GM12878 (cell line): ENCODE results near the gene FGD5.

Source experiments
- ATF2 ChIP-seq: IDR thresholded peaks from 2 replicates; pipeline ENCODE4 v1.6.1; 2012; ENCODE audit warnings: low read length, inconsistent platforms
- CEBPB ChIP-seq, 2 experiments: fragments of 150-350 bp in 1 of 2; IDR thresholded peaks; 2 replicates each; pipeline ENCODE4 v1.6.1; 2012 to 2014; ENCODE audit warnings: low read depth in 2 of 2, low read length in 2 of 2, borderline replicate concordance in 1 of 2, inconsistent platforms in 1 of 2
- EGR1 ChIP-seq, 2 experiments: IDR thresholded peaks; 1 replicate in 1 of 2; 2 replicates in 1 of 2; pipeline ENCODE4 v1.6.1; 2011 to 2012; ENCODE audit warnings: low read depth in 2 of 2, low read length in 2 of 2, borderline replicate concordance in 1 of 2, mild to moderate bottlenecking in 1 of 2, moderate library complexity in 1 of 2
- EP300 ChIP-seq, 2 experiments: fragments of 150-350 bp in 1 of 2; IDR thresholded peaks; 2 replicates each; pipeline ENCODE4 v1.6.1; 2011 to 2012; ENCODE audit warnings: low read depth in 2 of 2, low read length in 2 of 2, borderline replicate concordance in 1 of 2, improper control_type of control experiment in 1 of 2, inconsistent platforms in 1 of 2; ENCODE audit not compliant: control insufficient read depth in 1 of 2
- EZH2 ChIP-seq: IDR thresholded peaks from 2 replicates; pipeline ENCODE4 v1.6.1; 2012; ENCODE audit warnings: low read depth, mild to moderate bottlenecking, control low read depth, inconsistent platforms, low read length, borderline replicate concordance; ENCODE audit not compliant: control insufficient read depth
- POLR2A ChIP-seq: IDR thresholded peaks from 2 replicates; pipeline ENCODE4 v1.6.1; 2011; ENCODE audit warnings: low read depth, mild to moderate bottlenecking, low read length
- POLR2AphosphoS2 ChIP-seq: IDR thresholded peaks from 2 replicates; pipeline ENCODE4 v1.6.1; 2011; ENCODE audit warnings: low read depth, mild to moderate bottlenecking, low read length, improper control_type of control experiment, moderate library complexity
- POLR2AphosphoS5 ChIP-seq: IDR thresholded peaks from 2 replicates; pipeline ENCODE4 v1.6.1; 2011; ENCODE audit warnings: mild to moderate bottlenecking, low read length, inconsistent platforms
- SIN3A ChIP-seq: IDR thresholded peaks from 2 replicates; pipeline ENCODE4 v1.6.1; 2012; ENCODE audit warnings: low read depth, low read length, improper control_type of control experiment
- SRF ChIP-seq, 2 experiments: IDR thresholded peaks; 2 replicates each; pipeline ENCODE4 v1.6.1; 2011; ENCODE audit warnings: low read depth in 2 of 2, low read length in 2 of 2, mild to moderate bottlenecking in 1 of 2, moderate library complexity in 1 of 2
- ZNF24 ChIP-seq: fragments of 450-650 bp; IDR thresholded peaks from 2 replicates; pipeline ENCODE4 v1.6.1; 2017; ENCODE audit warnings: antibody characterized with exemption, mild to moderate bottlenecking
- TF ChIP-seq, protein P1 (sequence below), 3 experiments: IDR thresholded peaks in 2 of 3; conservative IDR thresholded peaks in 1 of 3; 2 replicates each; pipeline ENCODE4 v1.5.1; 2011; ENCODE audit warnings: low read depth in 3 of 3, low read length in 3 of 3, mild to moderate bottlenecking in 3 of 3, control low read depth in 2 of 3, moderate library complexity in 2 of 3, inconsistent platforms in 1 of 3, mixed read lengths in 1 of 3; ENCODE audit not compliant: control insufficient read depth in 2 of 3, insufficient read depth in 1 of 3; ENCODE audit errors: extremely low read depth in 1 of 3

- TF ChIP-seq, protein P1, sequence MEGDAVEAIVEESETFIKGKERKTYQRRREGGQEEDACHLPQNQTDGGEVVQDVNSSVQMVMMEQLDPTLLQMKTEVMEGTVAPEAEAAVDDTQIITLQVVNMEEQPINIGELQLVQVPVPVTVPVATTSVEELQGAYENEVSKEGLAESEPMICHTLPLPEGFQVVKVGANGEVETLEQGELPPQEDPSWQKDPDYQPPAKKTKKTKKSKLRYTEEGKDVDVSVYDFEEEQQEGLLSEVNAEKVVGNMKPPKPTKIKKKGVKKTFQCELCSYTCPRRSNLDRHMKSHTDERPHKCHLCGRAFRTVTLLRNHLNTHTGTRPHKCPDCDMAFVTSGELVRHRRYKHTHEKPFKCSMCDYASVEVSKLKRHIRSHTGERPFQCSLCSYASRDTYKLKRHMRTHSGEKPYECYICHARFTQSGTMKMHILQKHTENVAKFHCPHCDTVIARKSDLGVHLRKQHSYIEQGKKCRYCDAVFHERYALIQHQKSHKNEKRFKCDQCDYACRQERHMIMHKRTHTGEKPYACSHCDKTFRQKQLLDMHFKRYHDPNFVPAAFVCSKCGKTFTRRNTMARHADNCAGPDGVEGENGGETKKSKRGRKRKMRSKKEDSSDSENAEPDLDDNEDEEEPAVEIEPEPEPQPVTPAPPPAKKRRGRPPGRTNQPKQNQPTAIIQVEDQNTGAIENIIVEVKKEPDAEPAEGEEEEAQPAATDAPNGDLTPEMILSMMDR (IDR thresholded peaks at IDR 0.05 in 2 of 3, conservative IDR thresholded peaks at IDR 0.05 in 1 of 3; ENCODE audit: control insufficient read depth in 2 of 3, extremely low read depth in 1 of 3, insufficient read depth in 1 of 3, low read depth in 3 of 3, low read length in 3 of 3): no peak
- TF ChIP-seq EGR1 (IDR thresholded peaks at IDR 0.05; ENCODE audit: borderline replicate concordance in 1 of 2, low read depth in 2 of 2, low read length in 2 of 2): no peak
- no peak for TF ChIP-seq EZH2
- no peak for TF ChIP-seq ATF2
- no peak for TF ChIP-seq EP300 (IDR thresholded peaks at IDR 0.05; ENCODE audit: borderline replicate concordance in 1 of 2, control insufficient read depth in 1 of 2, low read depth in 2 of 2, low read length in 2 of 2)
- TF ChIP-seq POLR2AphosphoS2: no peak
- TF ChIP-seq ZNF24: no peak
- TF ChIP-seq SRF (IDR thresholded peaks at IDR 0.05; ENCODE audit: low read depth in 2 of 2, low read length in 2 of 2): no peak
- TF ChIP-seq POLR2AphosphoS5: no peak
- TF ChIP-seq SIN3A: no peak
- no peak for TF ChIP-seq POLR2A
- no peak for TF ChIP-seq CEBPB (IDR thresholded peaks at IDR 0.05; ENCODE audit: borderline replicate concordance in 1 of 2, low read depth in 2 of 2, low read length in 2 of 2)
Measured at GRCh38 chr3:14837878-14838258, 19.1 kb downstream of the FGD5 start.
